ENCODE results near the gene COL1A1.

Gene COL1A1

DNA sequence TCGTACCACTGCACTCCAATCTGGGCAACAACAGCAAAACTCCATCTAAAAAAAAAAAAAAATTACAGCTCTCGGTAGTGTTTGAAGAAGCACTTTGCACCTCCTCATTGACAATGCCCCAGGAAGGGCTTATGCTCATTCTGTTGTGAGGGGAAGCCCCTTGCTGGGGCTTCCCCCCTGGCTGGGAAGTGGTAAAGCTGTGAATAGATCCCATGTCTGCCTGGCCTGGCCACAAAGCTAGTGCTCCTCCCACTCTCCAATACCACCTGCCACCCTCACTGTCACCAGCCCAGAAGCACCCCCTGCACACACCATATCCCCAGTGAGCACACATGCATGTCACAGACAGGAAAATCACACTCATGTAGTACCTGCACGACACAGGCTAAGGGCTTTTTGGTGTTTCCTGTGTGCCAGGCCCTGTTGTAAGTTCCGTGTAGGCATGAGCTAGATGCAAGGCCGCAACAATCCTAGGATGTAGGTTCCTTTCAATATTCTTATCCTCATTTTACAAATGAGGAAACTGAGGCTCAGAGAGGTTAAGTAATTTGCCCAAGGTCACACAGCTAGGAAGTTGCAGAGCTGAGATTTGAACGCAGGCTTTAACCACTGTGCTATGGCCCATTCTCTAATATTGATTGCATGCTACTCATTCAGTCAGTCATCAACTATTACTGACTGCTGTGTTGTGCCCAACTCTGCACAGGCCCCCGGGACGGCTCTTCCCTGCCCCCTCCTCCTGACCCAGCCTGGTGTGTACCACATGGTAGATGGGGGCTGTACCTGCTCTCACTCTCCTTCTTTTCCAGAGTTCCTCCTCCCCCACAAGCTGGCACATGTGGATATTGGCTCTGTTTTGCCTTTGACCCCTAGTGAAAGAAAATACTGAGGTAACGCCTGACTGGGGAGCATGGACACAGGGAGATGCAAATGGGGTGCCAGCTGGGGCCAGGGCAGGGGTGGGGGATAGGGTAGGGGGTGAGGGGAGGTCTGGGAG is 11.9 kb upstream of the COL1A1 start:
- no peak for DNase-seq

DNA sequence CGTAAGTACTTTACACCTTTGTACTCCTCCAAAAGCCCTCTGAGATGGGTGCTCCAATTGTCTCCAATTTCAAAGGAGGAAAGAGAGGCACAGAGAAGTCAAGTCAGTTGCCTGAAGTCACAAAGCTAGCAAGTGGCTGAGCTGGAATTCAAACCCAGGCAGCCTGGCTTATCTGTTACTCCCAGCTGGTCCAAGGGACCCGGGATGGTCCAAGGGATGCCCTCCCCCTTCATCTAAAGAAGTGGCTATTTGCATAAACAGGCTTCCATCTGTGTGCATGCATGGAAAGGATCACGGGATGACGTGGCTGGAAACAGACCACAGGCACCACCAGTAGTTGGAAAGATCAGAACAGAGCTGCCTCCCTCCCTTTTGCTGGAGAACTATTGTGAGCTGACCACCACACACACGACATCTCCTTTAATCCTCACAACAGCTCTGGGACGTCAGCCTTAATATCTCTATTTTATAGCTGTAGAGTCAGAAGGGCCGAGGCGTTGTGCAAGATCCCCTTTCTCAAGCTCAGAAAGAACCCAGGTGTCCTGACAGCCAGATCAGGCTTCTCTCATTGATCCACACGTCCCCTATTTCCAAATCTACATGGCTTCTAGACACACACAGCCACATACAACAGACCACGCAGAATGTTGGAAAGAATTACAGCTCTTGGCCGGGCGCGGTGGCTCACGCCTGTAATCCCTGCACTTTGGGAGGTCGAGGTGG is 10.9 kb upstream of the COL1A1 start:
- DNase-seq, result no peak

DNA sequence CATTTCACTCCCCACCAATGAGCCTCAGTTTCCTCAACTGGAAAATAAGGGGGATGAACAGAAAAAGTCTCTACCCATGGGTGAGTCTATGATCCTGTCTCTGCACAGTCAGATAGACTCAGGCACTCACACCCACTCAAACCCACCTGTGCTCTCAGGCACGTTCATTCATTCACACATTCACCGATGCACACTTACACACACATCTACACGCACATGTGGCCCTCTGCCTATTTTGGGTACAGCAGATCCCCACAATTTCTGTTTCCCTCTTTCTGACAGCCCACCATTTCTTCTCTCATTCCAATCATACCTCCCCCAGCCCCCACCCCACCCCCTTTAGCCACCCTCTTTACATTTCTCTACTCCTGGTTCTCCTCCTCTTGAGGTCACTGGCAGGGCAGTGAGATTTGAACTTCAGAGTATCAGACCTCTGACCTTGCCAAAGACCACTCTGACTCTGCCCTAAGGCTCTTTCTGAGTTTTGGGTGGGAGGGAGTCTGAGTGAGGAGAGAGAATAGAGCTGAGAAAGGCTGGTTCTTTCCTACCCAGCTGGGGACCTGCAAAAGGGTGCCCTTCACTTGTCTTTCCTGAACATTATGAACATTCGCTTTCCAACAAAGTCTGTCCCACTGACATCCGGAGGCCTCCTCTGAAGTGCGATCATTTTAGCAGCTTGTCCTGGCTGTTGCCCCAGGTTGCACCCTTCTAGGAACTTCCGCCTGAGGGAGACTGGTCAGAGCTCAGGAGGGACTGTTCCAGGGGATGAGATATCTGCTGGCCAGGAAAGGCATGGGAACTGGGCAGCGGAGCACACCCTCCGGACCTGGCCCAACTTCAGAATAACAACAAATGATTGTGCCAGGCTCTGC is 10.1 kb upstream of the COL1A1 start:
- DNase-seq, result no peak

DNA sequence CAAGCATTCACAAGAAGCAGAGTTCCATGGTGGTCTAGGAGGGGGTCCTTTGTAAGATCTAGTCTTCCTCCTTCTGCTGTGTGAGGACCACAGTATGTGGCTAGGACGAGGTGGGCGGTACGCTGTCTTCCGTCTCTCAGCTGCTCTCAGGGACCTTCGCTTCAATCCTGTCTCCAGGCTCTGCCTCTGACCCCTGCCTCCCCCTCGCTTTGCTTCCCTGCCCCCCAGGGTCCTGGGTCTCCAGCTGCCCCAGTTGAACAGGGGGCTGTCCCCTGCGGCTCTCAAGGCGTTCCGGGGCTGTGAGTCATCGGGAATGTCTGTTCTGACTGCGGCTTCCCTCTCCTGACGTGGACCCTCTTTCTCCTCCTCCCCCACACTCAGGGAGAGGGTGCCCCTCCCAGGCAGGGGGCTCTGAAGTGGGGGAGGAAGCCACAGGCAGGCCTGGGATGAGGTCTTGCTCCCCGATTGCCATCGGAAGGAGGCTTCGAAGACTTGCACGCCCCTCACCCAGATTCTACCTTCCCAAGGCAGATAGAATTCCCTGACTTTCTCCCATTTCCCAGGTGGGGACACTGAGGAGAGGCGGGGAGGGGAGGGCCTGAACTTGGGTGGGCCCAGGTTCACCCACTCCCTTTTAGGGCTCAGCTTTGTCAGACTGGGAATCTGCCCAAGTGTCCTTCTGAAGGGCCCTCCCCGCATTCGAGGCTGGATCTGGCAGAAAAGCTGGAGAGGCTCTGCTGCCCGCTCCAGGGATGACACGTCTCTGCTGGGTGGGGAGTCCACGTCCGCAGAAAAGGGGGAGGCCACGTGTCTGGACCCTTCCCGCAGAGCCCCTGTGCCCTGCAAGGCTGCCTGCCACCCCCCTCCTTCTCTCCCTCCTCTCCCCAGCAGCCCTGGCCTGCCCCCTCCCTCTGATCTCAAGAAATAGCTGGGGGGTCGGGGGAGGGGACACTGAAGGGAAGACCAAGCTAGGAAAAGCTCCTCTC is 9.1 kb upstream of the COL1A1 start:
- peak; percentile 39 for DNase-seq

DNA sequence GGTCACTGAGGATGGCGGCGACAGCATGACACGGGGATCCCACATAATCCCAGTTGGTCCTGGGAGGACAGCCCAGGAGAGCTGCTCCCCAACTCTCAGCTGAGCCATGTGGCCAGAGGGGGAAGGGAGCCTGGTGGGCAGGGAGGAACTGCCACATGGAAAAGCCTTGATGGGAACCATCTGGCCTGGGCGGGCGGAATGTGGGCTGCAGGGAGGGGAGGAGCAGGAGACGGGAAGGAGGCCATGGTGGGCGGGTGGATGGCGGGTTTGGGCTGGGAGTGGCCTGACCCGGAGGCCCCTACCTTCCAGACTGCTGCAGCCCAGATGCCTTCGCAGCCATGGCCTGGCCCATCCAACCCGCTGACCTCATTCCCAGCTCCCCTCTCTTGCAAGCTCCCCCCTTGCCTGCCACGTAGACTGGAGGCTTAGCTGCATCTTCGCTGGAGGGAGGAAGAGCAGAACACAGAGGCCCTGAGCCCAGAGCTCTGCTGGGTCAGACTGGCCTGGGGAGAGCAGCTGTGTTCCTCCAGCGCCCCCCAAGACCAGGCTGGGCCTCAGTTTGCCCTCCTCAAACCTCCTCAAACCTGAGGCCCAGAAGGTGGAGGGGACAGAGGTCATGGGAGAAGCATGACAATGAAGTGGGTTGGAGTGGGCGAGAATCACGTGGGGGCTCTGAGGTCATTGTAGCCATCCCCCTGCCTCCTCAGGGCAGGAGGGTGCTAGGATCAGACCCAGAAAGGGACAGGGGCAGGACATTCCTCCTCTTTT is 8.2 kb upstream of the COL1A1 start:
- DNase-seq, result peak; percentile 85

DNA sequence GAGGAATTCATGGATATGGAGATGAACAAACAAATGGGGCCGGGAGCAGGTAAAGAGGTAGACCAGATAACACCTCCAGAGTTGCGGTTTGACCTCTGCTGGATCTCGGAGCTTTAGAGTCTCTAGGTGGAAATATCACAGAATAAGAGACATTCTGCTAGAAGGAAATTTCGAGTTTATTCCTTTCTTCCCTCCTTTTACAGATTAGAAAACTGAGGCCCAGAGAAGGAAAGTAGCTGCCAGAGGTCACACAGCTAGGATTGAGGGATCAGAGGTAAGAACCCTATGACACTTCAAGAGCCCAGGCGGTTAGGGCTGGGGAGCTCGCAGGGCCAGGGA is 7.7 kb upstream of the COL1A1 start:
- DNase-seq, result no peak

DNA sequence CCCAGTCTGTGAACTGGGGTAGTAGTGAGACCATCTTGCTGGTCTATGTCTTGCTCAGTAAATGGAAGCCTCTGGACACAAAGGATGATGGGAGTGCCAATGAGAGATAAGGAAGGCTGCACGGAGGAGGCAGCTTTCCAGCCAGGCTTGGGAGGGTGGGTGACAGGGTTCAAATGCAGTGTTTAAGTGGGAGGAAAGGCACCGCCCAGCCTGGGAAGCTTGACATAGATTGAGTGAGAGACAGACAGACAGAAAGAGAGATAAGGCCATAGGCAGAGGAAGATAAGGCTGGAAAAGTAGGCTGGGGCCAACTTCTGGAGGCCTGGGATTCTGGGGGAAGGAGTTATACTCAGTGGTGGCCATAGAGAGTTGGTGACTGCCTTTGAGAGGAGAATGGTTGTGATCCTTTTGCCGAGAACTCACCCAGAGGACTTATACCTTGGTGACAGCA is 7.2 kb upstream of the COL1A1 start:
- DNase-seq, result no peak

DNA sequence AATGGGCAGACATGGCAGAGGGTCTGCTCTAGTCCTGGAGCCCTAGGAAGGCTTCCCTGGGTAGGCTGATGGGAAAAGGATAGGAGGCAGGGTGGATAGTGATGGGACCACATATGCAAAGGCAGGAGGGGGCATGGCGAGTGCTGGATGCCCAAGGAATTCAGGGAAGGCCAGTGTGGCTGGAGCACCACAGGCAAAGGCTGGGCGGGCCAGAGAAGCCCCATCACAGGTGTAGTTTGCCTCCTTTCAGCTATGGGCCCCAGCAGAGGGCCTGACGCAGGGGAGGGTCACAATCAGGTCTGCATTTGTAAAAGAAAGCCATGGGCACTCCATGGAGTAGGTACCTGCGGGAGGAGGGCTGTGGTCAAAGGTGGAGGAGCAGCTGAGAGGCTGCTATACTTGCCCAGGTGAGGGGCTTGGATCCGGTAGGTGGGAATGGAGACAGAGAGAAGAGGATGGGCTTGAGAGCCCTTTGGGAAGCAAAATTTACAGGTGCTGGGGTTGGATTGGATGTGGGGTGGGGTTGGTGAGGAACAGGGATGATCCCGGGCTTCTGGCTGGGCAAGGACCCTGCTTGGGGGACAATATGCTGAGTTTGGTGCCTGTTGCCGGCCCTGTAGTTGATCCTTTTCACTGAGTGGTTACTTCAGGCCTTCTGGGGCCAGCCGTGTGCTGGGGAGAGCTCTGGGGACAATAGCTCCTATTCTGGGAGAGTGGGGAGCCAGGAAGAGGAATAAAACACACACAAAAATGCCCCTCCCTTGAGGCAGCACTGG is 6.5 kb upstream of the COL1A1 start:
- no peak for DNase-seq

DNA sequence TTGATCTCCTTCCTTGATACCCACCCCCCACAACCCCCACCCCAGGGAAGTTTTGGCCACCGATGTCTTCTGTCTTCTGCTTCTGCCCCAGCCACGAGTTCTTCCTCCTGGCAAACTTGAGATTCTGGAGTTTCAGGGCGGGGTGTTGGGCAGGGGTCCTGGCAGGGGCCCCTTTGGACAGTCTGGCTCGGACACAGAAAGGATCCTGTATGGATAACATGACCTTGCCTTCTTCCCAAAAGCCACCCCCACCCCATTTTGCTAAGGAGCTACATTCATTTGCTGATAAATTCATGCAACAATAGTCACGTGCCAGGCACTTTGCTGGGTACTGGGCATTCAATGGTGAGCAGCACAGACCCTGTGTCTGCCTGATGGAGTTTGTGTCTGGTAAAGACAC is 5.9 kb upstream of the COL1A1 start:
- no peak for DNase-seq

DNA sequence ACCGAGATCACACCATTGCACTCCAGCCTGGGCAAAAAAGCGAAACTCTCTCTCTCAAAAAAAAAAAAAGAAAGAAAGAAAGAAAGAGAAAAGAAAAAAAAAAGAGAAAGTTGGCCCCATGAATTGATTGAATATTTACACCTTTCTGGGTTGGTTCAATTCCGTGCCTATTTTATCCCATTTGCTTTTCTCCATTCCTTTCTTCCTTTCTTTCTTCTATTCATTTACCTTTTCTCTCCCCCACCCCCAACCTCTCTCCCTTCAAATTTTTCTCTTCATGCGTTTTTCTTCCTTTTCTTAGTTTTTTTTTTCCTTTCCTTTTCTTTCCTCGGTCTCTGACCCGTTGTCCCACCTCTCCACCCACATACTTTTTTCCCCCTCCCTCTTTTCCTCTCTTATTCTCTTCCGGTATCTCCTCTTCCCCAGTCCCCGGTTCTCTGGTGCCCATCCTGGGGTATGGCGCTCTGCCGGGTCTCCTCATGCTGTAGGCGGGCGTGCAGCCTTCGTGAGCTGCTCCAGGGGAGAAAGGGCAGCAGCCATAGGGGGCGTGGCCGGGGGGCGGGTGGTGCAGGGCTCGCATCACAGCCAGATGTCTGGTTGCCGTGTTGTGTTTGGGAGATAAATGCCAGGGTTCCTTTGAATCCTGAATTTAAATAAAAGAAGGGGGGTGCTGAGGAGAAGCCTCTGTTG is 5.3 kb upstream of the COL1A1 start:
- DNase-seq, result no peak

DNA sequence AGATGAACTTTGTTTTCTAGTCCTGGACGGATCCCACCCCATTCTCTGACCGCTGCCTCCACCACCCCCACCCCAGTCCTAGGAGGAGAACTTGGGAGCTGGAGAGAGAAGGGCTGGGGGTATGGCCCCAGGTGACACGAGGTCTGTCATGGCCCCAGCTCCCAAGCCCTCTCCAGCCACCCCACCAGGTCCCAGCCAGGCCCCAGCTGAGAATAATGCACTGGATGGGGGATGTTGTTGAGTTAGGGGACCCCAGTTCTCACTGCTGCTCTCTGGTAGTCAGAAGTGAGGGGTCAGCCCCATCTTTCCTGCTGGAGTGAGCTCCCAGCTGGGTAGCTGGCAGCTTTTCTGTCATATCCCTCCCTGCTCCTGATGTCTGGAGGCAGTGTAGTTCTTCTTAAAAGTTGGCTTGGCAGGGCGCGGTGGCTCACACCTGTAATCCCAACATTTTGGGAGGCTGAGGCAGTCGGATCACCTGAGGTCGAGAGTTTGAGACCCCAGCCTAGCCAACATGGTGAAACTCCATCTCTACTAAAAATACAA is 4.6 kb upstream of the COL1A1 start:
- no peak for DNase-seq

DNA sequence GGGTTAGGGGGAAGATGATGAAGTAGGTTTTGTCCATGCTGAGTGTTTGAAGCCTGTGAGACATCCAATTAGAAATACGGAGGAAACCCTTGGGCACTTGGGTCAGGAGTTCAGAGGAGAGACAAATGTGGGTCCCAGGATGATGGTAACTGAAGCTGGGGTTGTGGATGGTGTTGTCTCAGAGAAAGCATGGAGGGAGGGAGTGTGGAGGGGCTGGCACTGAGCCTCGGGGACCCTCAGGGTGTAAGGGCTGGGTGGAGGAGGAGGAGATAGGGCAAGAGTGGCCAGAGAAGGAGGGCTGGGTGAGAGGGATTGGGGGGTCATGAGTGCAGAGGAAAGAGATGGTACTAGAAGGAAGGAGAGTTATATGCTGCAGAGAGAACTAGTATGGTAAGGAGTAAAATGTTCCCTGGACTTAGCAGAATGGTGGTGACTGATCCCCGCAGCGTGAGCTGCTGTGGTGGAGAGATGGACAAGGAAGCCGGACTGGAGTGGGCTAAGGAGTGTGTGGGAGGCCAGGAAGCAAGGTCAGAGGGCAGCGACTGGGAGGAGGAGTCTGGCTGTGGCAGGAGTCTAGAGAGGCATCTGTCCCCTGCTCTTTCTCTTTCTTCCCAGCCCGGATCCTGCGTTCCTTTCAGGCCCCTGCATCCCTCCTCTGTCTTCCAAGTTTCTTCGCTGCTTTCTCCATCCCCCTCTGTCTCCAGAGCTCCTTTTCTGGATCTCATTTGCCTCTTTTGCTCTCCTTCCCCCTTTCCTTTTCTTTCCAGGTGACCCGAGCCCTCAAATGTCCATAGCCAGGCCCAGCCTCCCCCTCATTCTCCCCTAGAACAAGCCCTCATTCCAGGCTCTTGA is 3.9 kb upstream of the COL1A1 start:
- DNase-seq, result no peak

DNA sequence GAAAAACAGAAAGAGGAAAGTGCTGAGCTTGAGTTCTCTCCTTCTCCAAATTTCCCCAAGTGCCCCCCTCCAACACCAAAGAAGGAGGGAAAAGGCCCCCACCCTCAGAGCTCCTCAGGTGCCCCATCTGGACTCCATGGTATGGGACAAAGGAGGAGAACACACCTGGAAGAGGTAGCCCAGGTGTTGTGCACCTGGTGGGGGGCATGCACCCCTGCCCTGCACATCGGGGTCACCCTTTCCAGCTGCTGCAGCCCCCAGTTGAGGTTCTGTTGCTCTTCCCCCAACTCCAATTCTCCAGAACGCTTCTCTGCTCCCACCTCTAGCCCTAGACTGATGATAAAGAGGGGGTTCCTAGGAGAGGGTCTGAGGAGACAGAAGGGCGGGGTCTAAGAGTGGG is 3.0 kb upstream of the COL1A1 start:
- no peak for DNase-seq

DNA sequence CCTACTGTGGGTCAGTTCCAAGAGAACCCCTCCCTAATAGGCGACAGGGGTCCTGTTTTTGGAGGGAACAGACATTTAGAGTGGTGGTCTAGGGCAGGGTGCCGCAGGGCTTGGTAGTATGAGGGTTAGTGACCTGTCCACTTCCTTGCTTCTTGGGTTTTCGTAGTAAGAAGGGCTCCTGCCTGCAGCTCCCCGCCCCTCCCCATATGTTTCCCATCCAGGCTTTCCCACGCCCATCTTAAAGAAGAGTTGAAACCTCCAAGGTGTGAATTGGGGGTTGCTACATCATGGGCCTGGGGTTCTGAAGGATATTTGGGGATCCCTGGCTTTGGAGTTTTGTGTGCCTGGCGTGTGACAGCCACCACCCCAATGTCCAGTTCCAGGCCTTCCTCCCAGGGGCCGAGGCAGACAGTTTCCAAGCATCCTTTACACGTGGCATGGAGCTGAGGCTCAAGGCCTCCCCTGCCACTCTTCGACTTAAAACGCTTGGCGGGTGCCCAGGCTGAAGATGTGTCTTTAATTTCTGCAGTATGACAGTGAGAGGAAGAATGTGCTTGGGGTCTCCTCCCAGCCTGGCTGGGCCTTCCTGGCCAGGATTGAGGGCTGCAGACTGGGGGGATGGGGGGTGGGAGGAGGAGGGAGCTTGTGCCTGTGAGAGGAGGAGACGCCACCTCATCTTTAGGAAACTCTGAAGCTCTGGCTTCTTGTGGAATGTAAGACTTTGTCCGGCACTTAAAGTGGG is 2.3 kb upstream of the COL1A1 start:
- DNase-seq, result no peak

DNA sequence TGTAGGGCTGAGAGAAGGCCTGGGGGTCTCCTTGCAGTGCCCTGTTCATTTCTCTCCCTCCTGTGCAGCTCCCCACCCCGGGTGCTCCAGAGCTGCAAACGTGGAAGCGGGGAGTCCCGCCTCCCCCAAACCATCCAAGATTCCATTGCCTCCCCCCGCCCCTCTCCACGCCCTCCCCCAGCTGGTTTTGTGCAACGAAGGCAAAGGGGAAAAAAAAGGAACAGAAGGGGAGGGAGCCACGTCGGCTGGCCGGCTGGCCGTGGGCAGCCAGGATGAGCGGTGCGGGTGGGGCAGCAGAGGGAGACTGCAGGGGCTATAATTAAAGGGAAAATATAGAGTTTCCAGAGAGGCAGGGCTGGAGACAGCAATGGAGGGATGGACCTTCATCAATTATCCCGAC is 1.7 kb upstream of the COL1A1 start:
- no peak for DNase-seq

DNA sequence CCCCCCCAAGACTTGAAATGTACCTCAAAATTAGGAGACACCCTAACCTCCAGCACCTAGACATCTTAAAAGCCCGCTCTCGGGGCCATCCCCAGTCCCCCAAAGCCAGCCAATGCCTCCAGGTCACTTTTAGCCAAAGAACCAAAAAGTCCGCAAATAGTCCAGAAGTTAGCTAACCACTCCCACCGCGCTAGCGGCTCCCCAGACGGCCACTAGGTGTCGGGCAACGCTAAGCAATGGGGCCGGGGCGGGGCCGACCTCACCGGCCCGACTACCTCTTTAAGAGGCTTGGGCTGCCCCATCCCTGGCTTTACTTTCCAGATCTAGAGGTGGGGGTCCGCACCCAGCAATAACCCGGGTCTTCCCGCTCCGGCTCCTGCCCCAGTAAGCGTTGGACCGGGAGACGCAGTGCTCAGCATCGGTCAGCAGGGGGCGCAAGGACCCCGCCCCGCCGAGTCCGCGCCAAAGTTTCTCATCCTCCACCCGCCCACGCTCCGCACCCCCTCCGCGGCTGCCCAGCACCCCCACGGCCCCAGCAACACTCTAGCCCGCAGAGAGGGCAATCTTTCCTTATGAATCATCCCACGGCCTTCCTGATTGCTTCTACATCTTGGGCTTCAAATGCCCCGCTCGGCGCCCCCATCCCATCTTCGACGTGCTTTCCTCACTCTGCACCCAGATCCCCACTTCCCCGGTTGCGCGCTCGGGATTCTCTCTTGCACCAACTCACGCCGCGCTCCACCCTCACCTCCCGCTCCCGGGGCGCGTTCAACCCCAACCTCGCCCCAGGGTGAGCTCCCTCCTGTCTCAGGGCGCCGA is 765 bp downstream of the COL1A1 start:
- DNase-seq, result peak; percentile 87

All from GOT3 (cell line).